Stimulated activated naive CD8-positive, alpha-beta T cell treated with anti-CD3 and anti-CD28 coated beads, Interleukin-15, Interleukin-2, amounts not matched to agents 100 U/mL and 50 U/mL, for 24 hours (primary cell): Measurements from ENCODE around the gene ZFP91.

Source experiments
- ATAC-seq: fragments of 150-1000 bp; cut with Tn5 transposase; one replicate; pipeline ENCODE4 v1.10.0; 2021
- DNase-seq: peaks from one replicate; pipeline ENCODE4 v3.0.0; 2021

ZFP91 gene

DNA sequence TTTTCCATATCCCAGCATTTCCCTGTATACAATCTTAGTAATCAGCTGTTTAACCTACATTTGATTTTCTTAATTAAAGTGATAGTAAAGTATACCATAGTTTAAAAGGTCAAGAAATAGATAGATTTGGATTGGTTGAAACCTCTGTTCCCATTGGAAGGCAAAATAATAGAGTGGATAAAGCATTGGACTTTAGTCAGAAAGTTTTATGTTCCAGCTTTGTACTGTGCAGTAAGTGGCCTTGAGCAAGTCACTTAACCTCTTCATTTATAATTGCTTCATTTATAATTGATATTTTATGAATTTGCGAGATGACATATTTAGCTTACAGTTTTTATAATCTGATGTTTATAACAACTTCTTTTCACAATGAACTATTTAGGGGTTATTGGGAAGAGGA, 3.6 kb downstream of the ZFP91 start:
- ATAC-seq (no peak), DNase-seq (no peak)

DNA sequence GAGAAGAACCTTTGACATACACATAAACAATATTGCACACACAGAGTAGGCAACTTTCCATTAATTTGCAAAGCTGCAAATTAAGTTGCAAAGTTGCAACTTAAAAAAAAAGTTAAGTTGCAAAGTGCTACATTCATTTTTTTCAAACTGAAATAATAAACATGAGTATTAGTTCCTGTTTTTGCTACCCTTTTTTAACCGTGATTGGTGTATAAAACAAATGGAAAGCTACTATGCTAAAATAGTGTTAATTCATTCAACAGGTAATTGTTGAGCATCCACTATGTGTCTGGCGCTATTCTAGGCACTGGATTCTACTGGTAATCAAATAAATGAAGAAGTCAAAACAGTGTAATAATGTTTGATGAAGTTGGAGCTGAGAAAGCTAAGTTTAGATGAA, 8.1 kb downstream of the ZFP91 start:
- ATAC-seq, result no peak
- no peak for DNase-seq

DNA sequence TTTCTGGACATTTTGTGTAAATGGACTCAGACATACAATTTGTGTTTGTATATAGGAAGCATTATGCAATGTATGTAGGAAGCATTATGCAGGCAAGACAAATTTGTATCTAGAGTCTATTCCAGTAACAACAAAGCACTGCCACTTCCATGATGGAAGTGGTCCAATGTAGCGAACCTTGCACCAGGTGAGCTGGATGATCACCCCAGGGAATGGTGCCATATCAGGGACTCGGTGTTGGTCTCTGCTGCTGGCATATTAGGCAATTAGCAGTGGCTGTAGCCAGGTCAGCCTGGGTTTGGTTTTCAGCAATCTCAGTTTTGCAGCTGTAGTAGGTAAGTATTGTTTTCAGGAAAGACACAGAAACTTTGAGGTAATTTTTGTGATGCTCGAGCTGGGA, 12.8 kb downstream of the ZFP91 start:
- no peak for DNase-seq
- ATAC-seq, result no peak

GRCh38 chr11:58592760-58593472, 14.1 kb downstream of the ZFP91 start:
- ATAC-seq (peak; percentile 83), DNase-seq (peak; percentile 15)

GRCh38 chr11:58594826-58595225, 16.0 kb downstream of the ZFP91 start:
- no peak for ATAC-seq
- DNase-seq, result no peak

GRCh38 chr11:58596621-58597020, 17.8 kb downstream of the ZFP91 start:
- ATAC-seq, result no peak

DNA sequence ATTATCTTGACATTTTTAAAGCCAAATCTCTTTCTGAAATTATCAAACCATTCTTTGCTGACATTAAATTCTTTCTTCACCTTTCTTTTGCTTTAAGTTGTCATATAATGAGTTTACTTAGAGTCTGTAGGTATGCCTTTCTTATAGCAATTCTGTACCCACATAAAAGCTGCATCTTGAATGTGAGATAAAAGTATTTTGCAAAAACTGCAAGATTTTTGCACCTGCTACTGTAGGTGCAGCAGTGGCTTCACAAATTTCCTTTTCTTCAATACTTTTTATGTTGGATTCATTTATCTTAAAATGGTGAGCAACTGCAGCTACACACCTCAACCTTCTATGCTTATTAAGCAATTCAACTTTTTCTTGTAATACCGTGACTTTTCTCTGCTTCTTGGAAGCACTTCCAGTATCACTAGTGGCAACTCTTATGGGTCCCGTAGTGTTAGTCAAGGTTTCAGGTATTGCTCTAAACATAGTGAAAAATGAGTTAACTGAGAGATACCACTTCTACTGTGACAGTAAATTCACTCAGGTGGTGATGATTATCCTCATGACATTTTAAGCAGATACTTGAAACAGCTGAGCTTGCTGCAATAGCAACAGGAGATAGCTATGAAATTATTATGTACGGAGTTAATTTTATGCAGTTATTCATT, 18.8 kb downstream of the ZFP91 start:
- ATAC-seq (peak; percentile 89), DNase-seq (no peak)

More at GRCh38 chr11:58596621-58597020, 17.8 kb downstream of the ZFP91 start:
- no peak for DNase-seq

DNA sequence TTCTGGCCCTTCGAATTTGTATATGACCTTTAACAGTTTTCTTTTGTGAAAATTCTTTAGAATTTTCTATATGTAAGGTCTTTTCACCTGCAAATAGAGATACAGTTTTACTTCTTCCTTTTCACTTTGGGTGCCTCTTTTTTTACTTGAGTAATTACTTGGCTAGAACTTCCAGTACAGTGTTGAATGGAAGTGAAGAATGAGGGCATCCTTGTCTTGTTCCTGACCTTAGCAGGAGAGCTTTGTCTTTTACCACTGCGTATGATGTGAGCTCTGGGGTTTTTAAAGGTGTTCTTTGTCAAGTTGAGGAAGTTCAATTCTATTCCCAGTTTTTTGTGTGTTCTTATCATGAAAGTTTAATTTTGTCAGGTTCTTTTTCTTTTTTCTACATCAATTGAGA, 21.6 kb downstream of the ZFP91 start:
- ATAC-seq (no peak), DNase-seq (no peak)

- DNase-seq (no peak), ATAC-seq (no peak)
Observed at GRCh38 chr11:58606930-58607714, 28.3 kb downstream of the ZFP91 start.

GRCh38 chr11:58608331-58608730, 29.5 kb downstream of the ZFP91 start:
- no peak for ATAC-seq

DNA sequence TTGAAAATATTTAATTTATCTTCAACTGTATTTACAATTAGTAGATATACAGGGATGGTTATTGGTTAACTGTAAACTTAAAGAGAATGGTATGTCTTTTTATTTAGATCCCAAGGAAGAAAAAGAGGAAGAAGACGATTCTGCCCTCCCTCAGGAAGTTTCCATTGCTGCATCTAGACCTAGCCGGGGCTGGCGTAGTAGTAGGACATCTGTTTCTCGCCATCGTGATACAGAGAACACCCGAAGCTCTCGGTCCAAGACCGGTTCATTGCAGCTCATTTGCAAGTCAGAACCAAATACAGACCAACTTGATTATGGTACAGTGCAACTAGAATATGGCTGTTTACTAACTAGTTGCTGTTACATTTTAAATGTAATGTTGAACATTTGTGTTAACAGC, 30.9 kb downstream of the ZFP91 start:
- no peak for DNase-seq

More at GRCh38 chr11:58608331-58608730, 29.5 kb downstream of the ZFP91 start:
- DNase-seq, result no peak

GRCh38 chr11:58613228-58613627, 34.4 kb downstream of the ZFP91 start:
- ATAC-seq, result peak; percentile 43
- DNase-seq, result no peak

More for the DNA sequence above, 30.9 kb downstream of the ZFP91 start:
- ATAC-seq, result no peak

GRCh38 chr11:58615559-58615958, 36.7 kb downstream of the ZFP91 start:
- no peak for ATAC-seq
- no peak for DNase-seq

- DNase-seq (no peak), ATAC-seq (no peak)
Observed at GRCh38 chr11:58616594-58616993, 37.7 kb downstream of the ZFP91 start.

GRCh38 chr11:58617976-58618557, 39.2 kb downstream of the ZFP91 start:
- DNase-seq, result no peak
- ATAC-seq, result no peak

GRCh38 chr11:58621586-58622262, 42.9 kb downstream of the ZFP91 start:
- DNase-seq, result no peak
- ATAC-seq, result no peak

DNA sequence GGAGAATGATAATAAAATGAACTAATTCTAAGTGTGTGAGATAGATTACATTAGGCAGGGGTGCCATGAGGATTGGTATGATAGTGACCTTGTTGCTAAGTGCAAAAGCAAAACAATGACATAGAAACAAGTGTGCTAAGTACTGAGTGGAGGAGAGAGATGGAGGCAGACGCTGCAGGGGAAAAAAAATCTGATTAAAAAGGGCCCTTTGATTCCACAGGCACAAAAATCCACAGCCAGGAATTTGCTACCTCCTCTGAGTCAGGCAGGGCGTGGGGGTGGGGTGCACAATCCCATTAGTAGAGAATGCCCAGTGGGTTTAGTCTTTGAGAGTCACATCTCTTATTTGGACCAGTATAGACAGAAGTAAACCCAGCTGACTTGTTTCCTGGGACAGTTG, 43.5 kb downstream of the ZFP91 start, which contains the start of gene CNTF:
Gene CNTF (plus strand): TSS at position 322 of the 400 bp plus-strand sequence. CDS start 88 bp downstream, outside the sequence.
- DNase-seq (no peak), ATAC-seq (no peak)

GRCh38 chr11:58625086-58625485, 46.2 kb downstream of the ZFP91 start:
- no peak for DNase-seq
- no peak for ATAC-seq

DNA sequence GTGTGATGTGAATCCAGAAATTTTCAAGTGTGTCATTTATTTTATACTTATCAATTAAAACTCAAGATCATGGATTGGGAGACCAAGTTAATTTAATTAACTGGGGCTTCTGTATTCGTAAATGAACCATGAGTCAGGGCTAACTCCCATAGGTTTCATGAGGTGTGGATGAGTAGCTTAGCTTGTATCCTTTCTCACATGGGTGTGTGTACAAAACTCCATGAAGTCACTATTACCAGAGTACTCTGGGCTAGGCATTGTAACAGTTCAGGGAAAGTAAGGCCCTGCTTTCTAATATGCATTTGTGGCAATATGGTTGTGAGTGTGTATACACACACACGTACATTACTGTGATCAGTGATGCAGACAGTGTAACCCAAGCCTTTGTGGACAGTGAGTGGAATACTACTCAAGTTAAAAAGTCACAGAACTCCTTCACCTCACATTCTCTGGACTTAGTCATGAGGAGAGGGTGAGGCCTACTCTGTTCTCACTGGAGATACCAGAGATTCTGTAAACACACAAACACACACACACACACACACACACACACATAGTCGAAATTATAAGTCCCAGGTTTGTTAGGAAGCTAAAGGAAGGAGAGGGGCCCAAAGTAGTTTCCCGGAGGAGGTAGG, 47.1 kb downstream of the ZFP91 start:
- ATAC-seq (peak; percentile 21), DNase-seq (no peak)

DNA sequence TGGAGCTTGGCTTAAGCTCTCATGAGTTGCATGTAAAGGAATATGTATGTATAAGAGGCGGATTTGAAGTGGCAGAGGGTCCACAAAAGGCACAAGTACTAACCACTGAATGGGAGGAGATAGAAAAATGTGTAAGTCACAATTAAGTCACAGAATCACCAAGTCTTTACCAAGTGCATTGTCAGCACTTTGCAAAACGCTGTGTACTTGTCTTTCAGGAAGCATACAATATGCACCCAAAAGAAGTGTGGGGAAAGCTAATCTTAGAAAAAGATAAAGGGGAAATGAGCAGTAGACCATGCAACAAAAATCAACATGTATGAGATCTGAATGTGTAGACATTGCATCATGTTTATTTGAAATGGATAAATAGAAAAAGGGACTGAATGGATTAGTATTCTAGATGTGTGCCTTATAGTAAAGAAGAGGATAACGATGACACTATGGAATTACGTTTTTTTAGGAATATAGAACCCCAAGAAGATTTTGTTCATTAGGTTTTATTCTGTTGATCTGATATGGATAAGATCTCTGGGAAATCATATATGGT, 48.1 kb downstream of the ZFP91 start:
- DNase-seq, result no peak
- ATAC-seq, result no peak

GRCh38 chr11:58628446-58628845, 49.6 kb downstream of the ZFP91 start:
- DNase-seq, result no peak
- no peak for ATAC-seq
